GM12878 (cell line): Measurements from ENCODE around the gene FKBP8. TPM values are rescaled to one million over a fixed set of nuclear protein-coding genes. Genes with fewer than 3 reads are reported as not detected.

Experiments
- CBX5 ChIP-seq: sonication (generic); IDR thresholded peaks from 2 replicates; pipeline ENCODE4 v1.6.1; 2016; ENCODE audit warnings: low read depth, moderate library complexity, mild to moderate bottlenecking, inconsistent platforms
- PML ChIP-seq: IDR thresholded peaks from 2 replicates; pipeline ENCODE4 v1.6.1; 2012; ENCODE audit warnings: low read length, inconsistent platforms
- TCF3 ChIP-seq: IDR thresholded peaks from 2 replicates; pipeline ENCODE4 v1.6.1; 2012; ENCODE audit warnings: low read depth, mild to moderate bottlenecking, low read length, borderline replicate concordance; ENCODE audit not compliant: insufficient read depth
- ZNF207 ChIP-seq: fragments of 450-650 bp; IDR thresholded peaks from 2 replicates; pipeline ENCODE4 v1.6.1; 2014; ENCODE audit warnings: antibody characterized with exemption, mild to moderate bottlenecking, borderline replicate concordance
- polyA plus RNA-seq, 11 experiments: library from polyadenylated mRNA; depleted of rRNA in 4 of 11; unstranded in 6 of 11; stranded (reverse) in 5 of 11; fragments of >200 nt; fragmentation: Nextera tagmentation in 4 of 11; fragmentation: Illumina TruSeq in 1 of 11; extraction: Ambion mirVana in 4 of 11; extraction: Trizol in 1 of 11; gene quantifications; 1 replicate in 1 of 11; 2 replicates in 10 of 11; pipeline versions ENCODE4 v1.2.1 to v1.2.3, GENCODE V29; 2011 to 2016; ENCODE audit warnings: inconsistent platforms in 2 of 11, missing spikeins in 2 of 11, low read depth in 1 of 11
- total RNA-seq, 4 experiments: library from RNA; depleted of rRNA in 3 of 4; stranded (reverse); fragments of >200 nt in 3 of 4; fragmentation: Illumina TruSeq in 1 of 4; extraction: Trizol in 1 of 4; gene quantifications; 2 replicates each; pipeline versions ENCODE4 v1.2.1 to v1.2.3, GENCODE V29; 2013 to 2021
- TF ChIP-seq, protein P1 (sequence below): fragments of 450-650 bp; IDR thresholded peaks from 2 replicates; pipeline ENCODE4 v1.6.1; 2017; ENCODE audit warnings: mild to moderate bottlenecking, moderate library complexity
- TF ChIP-seq, protein P2 (sequence below): fragments of 450-650 bp; IDR thresholded peaks from 2 replicates; pipeline ENCODE4 v1.6.1; 2017; ENCODE audit warnings: borderline replicate concordance

FKBP8 gene
- total and polyA plus RNA-seq, 10 of the 15 experiments (the other 5 are each of a cell fraction or from before 2014, with no cell fraction given) = 0.13 to 205 (median 95.4) TPM

DNA sequence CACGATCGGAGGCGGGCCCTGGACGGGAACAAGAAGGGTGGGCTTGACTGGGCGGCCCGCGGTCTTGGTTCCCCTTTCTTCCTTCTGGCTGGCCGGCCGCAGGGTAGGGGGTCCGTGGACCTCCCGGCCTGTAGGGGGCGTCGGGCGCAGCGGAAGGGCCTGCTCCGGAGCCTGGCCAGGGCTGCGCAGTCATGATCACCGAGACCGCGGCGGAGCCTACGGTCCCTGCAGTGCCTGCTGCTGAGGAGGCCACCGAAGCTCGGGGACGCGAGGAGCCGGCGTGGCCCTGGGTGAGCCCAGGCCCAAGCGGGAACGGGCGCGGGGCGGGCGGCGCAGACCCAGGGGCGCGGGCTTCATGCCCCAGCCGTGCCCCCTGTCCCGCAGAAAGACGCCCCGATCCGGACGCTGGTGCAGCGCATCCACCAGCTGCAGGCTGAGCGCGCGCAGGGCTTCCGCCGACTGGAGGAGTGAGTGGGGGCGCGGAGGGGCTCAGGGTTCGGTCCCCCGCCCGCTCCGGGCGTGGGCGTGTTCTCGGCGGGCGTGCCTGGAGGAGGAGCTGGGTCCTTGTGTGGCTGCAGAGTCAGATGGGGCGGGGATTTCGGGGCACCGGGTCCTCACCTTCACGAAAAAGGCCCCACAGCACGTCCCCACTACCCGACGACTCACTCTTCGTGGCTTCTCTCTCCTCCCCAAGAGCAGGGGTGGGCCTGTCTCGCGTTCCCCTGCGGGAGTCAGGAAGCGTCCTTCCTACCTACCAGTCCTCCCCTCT, 45.4 kb upstream of the FKBP8 start, which contains the start of gene REX1BD (continued):
- TF ChIP-seq, protein P1, sequence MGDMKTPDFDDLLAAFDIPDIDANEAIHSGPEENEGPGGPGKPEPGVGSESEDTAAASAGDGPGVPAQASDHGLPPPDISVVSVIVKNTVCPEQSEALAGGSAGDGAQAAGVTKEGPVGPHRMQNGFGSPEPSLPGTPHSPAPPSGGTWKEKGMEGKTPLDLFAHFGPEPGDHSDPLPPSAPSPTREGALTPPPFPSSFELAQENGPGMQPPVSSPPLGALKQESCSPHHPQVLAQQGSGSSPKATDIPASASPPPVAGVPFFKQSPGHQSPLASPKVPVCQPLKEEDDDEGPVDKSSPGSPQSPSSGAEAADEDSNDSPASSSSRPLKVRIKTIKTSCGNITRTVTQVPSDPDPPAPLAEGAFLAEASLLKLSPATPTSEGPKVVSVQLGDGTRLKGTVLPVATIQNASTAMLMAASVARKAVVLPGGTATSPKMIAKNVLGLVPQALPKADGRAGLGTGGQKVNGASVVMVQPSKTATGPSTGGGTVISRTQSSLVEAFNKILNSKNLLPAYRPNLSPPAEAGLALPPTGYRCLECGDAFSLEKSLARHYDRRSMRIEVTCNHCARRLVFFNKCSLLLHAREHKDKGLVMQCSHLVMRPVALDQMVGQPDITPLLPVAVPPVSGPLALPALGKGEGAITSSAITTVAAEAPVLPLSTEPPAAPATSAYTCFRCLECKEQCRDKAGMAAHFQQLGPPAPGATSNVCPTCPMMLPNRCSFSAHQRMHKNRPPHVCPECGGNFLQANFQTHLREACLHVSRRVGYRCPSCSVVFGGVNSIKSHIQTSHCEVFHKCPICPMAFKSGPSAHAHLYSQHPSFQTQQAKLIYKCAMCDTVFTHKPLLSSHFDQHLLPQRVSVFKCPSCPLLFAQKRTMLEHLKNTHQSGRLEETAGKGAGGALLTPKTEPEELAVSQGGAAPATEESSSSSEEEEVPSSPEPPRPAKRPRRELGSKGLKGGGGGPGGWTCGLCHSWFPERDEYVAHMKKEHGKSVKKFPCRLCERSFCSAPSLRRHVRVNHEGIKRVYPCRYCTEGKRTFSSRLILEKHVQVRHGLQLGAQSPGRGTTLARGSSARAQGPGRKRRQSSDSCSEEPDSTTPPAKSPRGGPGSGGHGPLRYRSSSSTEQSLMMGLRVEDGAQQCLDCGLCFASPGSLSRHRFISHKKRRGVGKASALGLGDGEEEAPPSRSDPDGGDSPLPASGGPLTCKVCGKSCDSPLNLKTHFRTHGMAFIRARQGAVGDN = peak; percentile 67; the same call in 1 of the 2 replicates
- 0 out of 2 replicates have a peak, but pooled peaks have one; percentile 91 for TF ChIP-seq PML
- TF ChIP-seq ZNF207 = peak; percentile 93
- TF ChIP-seq TCF3 = 0 out of 2 replicates have a peak, but pooled peaks have one; percentile 66
- TF ChIP-seq, protein P2, sequence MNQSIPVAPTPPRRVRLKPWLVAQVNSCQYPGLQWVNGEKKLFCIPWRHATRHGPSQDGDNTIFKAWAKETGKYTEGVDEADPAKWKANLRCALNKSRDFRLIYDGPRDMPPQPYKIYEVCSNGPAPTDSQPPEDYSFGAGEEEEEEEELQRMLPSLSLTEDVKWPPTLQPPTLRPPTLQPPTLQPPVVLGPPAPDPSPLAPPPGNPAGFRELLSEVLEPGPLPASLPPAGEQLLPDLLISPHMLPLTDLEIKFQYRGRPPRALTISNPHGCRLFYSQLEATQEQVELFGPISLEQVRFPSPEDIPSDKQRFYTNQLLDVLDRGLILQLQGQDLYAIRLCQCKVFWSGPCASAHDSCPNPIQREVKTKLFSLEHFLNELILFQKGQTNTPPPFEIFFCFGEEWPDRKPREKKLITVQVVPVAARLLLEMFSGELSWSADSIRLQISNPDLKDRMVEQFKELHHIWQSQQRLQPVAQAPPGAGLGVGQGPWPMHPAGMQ = no peak
- no peak for TF ChIP-seq CBX5
